Measurements from ENCODE around the gene PLK3.
"Not testable (repeated sequence)": the region's sequence is repeated elsewhere in the genome, so short reads cannot be mapped to it uniquely, and the experiment has no call there.

Gene PLK3

DNA sequence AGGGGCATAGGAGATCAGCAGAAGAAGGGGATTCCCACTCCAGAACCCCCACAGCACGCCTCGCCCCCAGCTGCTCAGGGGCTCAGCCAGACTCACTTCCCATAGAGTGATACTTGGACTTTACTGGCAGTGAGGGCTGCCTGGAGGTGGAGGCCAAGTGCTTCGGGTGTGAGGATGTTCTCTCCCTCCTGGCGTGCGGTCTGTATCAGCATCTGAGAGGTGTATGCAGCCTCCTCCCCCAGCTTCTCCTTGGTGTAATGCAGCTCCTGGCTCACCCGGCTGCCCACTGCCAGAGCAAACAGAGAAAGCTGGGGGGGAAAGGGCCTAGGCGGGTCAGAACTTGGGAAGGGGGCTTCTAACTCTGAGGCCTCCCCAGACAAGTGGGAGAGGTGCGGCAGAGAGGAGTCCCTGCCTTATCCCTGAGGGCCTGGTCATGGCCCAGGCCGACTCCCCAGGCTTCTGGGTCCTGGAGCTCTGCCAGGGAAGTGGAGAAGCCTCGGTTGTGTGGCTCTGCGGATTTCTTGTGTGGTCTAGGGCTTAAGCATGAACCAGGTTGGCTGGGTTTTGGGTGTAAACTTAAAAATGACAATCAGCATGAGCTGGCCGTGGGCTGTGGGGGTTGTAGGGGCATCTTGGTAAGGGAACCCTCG lies 32.0 kb downstream of the PLK3 start:
- TF ChIP-seq, protein P1, sequence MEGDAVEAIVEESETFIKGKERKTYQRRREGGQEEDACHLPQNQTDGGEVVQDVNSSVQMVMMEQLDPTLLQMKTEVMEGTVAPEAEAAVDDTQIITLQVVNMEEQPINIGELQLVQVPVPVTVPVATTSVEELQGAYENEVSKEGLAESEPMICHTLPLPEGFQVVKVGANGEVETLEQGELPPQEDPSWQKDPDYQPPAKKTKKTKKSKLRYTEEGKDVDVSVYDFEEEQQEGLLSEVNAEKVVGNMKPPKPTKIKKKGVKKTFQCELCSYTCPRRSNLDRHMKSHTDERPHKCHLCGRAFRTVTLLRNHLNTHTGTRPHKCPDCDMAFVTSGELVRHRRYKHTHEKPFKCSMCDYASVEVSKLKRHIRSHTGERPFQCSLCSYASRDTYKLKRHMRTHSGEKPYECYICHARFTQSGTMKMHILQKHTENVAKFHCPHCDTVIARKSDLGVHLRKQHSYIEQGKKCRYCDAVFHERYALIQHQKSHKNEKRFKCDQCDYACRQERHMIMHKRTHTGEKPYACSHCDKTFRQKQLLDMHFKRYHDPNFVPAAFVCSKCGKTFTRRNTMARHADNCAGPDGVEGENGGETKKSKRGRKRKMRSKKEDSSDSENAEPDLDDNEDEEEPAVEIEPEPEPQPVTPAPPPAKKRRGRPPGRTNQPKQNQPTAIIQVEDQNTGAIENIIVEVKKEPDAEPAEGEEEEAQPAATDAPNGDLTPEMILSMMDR (IDR thresholded peaks at IDR 0.05), result no peak
- no peak for DNase-seq (ENCODE audit: low spot score)

GRCh38 chr1:44834328-44834727 lies 34.2 kb downstream of the PLK3 start:
- no peak overlapping the region for H3K27ac ChIP-seq
- no peak overlapping the region for H3K4me3 ChIP-seq
- no peak for DNase-seq (ENCODE audit: low spot score)
- TF ChIP-seq, protein P1 (IDR thresholded peaks at IDR 0.05), result no peak

More for the DNA sequence above, 32.0 kb downstream of the PLK3 start:
- Histone ChIP-seq H3K4me3 (no peak overlapping the region), H3K27ac (no peak overlapping the region)

DNA sequence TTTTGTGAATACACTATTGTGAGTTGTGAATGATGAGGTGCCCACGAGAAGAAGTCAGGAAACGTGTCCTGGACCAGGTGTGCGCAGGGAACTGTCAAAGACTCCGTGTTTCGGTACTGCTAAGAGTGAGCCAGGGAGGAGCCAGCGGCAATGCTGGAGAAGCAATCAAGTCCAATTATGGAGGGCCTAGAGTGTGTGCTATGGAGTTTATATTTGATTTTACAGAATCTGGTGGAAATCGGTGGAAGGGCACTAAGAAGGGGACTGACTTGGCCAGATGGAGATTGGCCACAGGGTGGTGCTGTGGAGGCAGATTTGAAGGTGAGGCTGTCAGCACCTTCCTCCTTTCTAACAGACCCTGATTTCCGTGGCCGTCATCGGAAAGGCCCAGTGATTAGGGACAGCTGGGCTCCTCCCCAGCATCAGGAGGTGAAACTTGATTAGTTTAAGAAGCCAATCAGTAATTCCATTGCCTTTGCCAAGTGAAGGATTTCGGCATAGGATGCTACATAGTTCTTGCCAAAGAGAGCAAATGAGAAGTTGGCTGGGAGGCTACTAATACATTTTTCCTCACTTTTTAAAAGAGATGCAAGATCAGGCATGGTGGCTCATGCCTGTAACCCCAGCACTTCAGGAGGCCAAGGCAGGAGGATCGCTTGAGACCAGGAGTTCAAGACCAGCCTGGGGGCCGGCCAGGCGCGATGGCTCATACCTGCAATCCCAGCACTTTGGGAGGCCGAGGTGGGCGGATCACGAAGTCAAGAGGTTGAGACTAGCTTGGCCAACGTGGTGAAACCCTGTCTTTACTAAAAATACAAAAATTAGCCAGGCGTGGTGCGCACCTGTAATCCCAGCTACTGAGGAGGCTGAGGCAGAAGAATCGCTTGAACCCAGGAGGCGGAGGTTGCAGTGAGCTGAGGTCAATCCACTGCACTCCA lies 35.8 kb downstream of the PLK3 start:
- TF ChIP-seq, protein P1 (IDR thresholded peaks at IDR 0.05), result peak; percentile 72
- peak overlapping the region in 1 of 2 donors; percentile 8 for H3K27ac ChIP-seq
- peak overlapping the region; percentile 17 for H3K4me3 ChIP-seq
- peak; percentile 79 for DNase-seq (ENCODE audit: low spot score)

- DNase-seq (ENCODE audit: low spot score); H3K27ac ChIP-seq; H3K4me3 ChIP-seq: not testable (repeated sequence)
Measured at GRCh38 chr1:44838294-44838693, 38.1 kb downstream of the PLK3 start.

DNA sequence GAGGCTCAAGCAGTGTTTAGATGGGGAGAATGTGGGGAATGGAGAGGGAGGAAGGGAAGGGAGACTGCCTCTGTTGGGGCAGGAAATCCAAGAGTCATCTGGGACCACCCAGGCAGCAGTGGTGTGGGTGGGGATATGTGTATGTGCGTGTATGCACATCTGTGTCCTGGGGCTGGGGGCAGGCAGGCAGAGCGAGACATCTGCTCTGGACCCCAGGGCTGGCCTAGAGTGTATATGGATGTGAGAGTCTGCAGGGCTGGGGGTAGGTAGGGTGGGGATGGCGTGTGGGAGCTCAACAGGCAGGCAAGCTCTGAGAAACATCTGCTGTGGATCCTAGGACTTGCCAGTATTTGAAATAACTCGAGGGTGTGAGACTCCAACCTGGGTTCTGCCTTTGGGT lies 39.4 kb downstream of the PLK3 start:
- TF ChIP-seq, protein P1 (IDR thresholded peaks at IDR 0.05), result no peak
- no peak overlapping the region for H3K27ac ChIP-seq
- H3K4me3 ChIP-seq, result no peak overlapping the region
- DNase-seq (ENCODE audit: low spot score), result no peak

- Histone ChIP-seq H3K27ac (peak overlapping the region; percentile 61 to 76), H3K4me3 (peak overlapping the region; percentile 80)
- TF ChIP-seq, protein P1 (IDR thresholded peaks at IDR 0.05), result no peak
- no peak for DNase-seq (ENCODE audit: low spot score)
Measured at GRCh38 chr1:44842486-44842861, 42.3 kb downstream of the PLK3 start.

DNA sequence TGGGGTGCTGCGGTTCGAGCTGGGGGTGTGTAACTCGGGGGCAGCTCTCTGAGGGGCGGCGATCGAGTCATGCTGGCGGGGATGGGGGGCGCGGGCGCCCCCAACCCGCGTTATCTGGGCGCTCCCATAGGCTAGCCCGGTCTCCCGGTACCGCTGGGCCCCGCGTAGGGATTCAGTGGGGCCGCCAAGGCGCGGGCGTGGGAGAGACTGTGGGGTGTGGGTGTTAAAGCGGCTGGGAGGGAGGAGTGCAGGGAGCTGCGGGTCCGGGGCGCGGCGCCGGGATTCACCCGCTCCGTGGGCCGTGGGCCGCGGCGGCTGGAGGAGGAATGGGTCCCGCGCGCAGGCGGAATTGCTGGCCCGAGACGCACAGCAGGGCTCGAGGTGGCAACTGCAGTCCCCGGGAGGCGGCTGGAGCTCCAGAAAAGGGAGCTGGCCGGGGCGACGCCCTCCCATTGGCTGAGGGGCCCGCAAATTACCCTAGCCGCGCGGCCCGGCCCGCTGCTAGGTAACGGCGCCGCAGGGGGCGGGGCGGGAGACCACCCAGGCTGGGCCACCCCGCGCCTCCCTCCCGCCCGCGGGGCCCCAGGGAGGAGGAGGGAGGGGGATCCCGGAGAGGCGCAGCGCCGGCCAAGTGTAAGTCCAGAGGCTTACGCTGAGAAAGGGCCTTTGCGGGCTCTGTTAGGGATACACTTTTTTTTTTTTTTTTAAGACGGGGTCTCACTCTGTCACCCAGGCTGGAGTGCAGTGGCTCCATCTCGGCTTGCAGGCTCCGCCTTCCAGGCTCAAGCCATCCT lies 42.9 kb downstream of the PLK3 start, which contains the start of gene PTCH2:
TSS of gene PTCH2 (minus strand) at position 392 of the 794 bp plus-strand sequence. CDS start at position 71, 321 bp downstream.
- peak within 1 kb of the TSS; percentile 61 to 76 for H3K27ac ChIP-seq
- H3K4me3 ChIP-seq, result peak within 1 kb of the TSS; percentile 80
- TF ChIP-seq, protein P1 (IDR thresholded peaks at IDR 0.05), result no peak
- DNase-seq (ENCODE audit: low spot score), result peak; percentile 78
